Activated CD4-positive, CD25-positive, alpha-beta regulatory T cell treated with anti-CD3 and anti-CD28 coated beads, Interleukin-2, amount 50 U/mL, for 24 hours (primary cell): Measurements from ENCODE around the gene SH3BP2.

ENCODE experiments used
- ATAC-seq, 2 donors: fragments of 150-1000 bp; cut with Tn5 transposase; one replicate each; pipeline ENCODE4 v1.10.0; 2021; ENCODE audit warnings: mild to moderate bottlenecking in 1 of 2, moderate library complexity in 1 of 2

SH3BP2 gene

DNA sequence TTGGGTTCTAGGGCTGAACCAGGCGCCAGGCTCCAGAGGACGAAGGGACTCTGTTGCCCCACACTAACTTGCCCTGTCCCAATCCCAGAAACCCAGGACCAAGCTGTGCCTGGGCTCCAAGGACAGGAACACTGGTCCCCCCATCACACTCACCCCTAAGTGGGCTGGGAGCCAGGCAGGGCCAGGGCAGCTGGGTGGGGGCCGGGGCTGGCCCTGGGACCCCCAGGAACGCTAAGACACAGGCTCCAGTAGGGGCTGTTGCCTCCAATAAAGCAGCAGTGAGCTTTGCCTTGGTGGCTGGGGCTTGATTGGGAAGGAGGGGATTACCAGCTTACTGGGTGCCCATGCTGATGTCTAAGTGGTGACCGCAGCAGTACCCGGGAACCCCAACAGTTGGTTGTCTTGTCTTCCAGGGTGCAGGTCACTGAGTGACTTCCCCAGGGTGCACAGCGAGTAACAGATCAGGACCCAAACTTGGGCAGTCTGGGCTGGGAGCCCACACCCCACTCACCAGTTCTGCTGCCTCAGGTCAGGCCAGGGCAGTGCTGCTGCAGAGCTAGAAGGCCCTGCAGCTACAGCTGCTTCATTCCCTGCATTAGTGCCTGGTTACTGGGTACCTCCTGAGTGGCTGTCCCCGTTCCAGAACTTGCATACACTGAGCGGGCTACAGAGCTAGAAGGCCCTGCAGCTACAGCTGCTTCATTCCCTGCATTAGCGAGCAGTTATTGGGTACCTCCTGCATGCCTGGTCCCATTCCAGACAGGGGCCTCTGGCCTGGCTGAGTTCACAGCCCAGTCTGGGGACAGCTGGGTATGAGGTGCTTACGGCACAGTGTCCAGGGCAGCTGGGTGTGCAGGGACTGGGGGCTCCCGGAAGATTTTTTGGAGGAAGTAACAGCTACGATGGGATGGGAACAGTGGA is 41.4 kb downstream of the SH3BP2 start:
- no peak for ATAC-seq

DNA sequence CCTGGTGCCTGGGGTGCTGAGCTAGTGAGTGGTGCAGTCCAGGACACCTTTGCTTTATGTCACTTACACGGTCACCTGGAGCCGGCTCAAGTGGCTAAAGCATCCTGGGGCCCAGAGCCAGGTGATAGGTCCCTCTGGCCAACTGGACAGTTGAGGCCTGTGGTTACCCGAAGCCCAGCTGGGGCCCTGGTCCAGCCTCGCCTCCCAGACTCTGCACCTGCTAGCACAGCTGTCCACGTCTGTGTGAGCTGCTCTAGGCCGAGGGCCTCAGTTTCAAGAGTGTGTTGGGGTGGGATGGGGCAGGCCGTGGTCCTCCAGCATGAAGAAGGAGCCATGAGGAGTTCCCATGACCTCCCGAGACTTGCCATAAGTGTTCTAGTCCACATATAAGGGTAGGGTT is 43.1 kb downstream of the SH3BP2 start:
- ATAC-seq = no peak

- no peak for ATAC-seq
Measured at GRCh38 chr4:2836391-2836859, 43.5 kb downstream of the SH3BP2 start.

- ATAC-seq = no peak
Measured at GRCh38 chr4:2837110-2837903, 44.4 kb downstream of the SH3BP2 start.

GRCh38 chr4:2837904-2838496 is 45.1 kb downstream of the SH3BP2 start:
- peak; percentile 90 to 91 for ATAC-seq

GRCh38 chr4:2839060-2839459 is 46.2 kb downstream of the SH3BP2 start:
- ATAC-seq = no peak

GRCh38 chr4:2842687-2843262 is 49.9 kb downstream of the SH3BP2 start:
- no peak for ATAC-seq

DNA sequence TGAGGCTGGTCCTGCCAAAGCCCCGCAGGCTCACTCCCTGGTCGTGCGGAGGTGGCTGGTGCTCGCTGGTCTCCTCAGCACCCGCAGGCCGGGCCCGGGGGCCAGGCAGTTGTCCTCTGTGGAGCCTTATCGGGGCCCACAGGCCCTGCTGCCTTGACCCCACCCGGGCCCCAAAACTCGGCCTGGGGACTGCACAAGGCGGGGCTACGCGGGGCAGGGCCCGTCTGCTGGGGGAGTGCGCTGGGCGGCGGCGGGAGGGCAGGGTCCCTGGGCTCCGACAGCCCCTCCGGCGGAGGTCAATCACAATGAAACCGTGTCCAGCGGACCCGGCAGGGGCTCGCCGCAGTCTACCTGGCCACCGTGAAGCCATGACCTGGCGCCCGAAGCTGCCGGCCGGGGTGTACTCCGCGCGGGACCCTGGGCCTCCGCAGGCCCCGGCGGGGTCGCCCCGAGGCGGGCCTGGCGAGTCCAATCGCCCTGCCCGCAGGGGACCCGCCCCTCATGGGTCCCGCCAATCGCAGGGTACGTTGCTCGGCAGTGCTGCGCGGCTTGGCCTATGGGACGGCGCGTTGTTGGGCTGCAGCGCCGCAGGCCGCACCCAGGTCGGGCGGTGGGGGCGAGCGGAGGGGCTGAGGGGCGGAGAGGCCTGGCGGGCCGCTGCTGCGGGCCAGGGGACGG is 50.5 kb downstream of the SH3BP2 start, which contains the start of gene ADD1:
TSS of gene ADD1 (plus strand) at position 582 of the 678 bp plus-strand sequence. CDS start 32,072 bp downstream, outside the sequence.
- peak; percentile 93 to 95 for ATAC-seq

GRCh38 chr4:2843941-2844584 is 51.2 kb downstream of the SH3BP2 start:
- ATAC-seq = no peak

DNA sequence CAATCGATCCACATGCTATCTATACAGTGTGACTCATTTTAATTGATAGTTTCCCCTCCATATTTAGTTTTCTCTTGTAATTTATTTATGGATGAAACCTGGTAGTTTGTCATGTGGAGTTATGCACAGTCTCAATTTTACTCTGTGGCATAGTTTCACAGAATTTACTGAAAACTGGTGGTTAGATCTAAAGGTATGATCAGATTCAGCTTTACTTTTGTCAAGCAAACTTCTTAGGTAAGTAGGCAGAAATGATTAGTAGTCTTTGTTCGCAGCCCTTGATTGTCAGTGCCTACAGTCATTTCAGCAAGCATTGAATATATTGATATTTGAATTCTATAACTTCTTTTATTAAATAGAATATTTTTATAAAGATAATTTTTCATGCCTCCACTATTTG is 53.3 kb downstream of the SH3BP2 start:
- ATAC-seq = peak; percentile 15 to 33

DNA sequence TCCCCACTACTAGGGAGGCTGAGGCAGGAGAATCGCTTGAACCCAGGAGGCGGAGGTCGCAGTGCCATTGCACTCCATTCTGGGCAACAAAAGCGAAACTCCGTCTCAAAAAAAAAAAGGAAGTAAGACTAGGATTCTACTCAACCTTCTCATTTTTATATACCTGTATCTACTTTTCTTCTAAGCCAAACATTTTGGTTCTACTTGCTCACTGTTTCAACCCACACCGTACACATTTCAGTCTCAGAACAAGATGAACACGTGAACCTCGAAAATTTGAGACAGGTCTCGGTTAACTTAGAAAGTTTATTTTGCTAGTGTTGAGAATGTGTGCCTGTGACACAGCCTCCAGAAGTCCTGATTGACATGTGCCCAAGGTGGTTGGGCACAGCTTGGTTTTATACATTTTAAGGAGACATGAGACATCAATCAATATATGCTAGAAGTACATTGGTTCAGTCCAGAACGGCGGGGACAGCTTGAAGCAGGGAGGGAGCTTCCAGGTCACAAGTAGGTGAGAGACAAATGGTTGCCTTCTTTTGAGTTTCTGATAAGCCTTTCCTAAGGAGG is 54.5 kb downstream of the SH3BP2 start:
- ATAC-seq = no peak

GRCh38 chr4:2848449-2848848 is 55.6 kb downstream of the SH3BP2 start:
- no peak for ATAC-seq

- no peak for ATAC-seq
Measured at GRCh38 chr4:2849267-2850152, 56.6 kb downstream of the SH3BP2 start.

DNA sequence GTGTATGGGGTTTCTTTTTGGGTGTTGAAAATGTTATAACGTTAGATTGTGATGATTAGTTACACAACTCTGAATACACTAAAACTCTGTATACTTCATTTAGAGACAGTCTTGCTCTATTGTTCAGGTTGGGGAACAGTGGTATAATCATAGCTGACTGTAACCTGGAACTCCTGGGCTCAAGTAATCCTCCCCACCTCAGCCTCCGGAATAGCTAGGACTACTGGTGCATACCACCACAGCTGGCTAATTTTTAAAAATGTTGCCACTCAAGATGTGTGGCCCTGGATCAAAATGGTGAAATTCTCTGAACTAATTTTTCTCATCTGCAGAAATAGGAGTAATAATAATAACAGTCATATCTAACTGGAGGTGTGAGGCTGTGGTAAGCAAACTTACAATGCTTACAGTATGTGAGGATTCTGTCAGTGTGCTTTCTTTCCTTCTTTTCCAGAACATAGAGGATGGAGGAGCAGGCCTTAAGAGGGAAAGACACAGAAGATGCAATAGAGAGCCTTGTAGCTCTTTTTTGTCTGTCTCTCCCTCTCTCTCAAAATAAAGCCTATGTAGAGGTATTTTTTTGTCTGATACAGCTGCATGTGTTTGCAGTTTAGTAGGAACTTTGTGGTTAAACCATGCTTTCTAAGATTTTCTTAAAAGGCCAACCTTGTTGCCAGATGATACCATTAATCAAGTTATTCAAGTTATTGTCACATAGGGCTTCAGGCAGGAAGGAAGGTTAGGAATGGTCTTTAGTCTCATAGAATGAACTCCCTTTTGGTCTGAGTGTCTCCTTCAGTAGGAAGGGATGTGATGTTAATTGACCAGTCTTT is 58.3 kb downstream of the SH3BP2 start:
- peak; percentile 21 to 22 for ATAC-seq

GRCh38 chr4:2852481-2852921 is 59.6 kb downstream of the SH3BP2 start:
- peak; percentile 14 to 27 for ATAC-seq

GRCh38 chr4:2855584-2855983 is 62.7 kb downstream of the SH3BP2 start:
- no peak for ATAC-seq

- no peak for ATAC-seq
Measured at GRCh38 chr4:2856266-2856665, 63.4 kb downstream of the SH3BP2 start.

GRCh38 chr4:2857349-2857927 is 64.6 kb downstream of the SH3BP2 start:
- no peak for ATAC-seq
